Nephron (organoid): ENCODE measurements around the gene PDE3A.
A peak's percentile ranks its signal among the peaks of the same experiment; 100 is the strongest.

Source experiments
- H3K27ac Mint-ChIP-seq, 3 experiments: 2 replicates each; pipeline ENCODE4 v1.8.0; 2020; ENCODE audit warnings: mixed read lengths in 3 of 3, mild to moderate bottlenecking in 2 of 3, moderate library complexity in 1 of 3
- H3K27me3 Mint-ChIP-seq: 2 replicates; pipeline ENCODE4 v1.8.0; 2021; ENCODE audit warnings: low read depth, mild to moderate bottlenecking, moderate library complexity, mixed read lengths
- H3K36me3 Mint-ChIP-seq: 2 replicates; pipeline ENCODE4 v1.8.0; 2020; ENCODE audit warnings: low read depth, mixed read lengths
- H3K4me1 Mint-ChIP-seq: 2 replicates; pipeline ENCODE4 v1.8.0; 2020; ENCODE audit warnings: mixed read lengths
- H3K4me3 Mint-ChIP-seq, 3 experiments: 2 replicates each; pipeline ENCODE4 v1.8.0; 2020; ENCODE audit warnings: mild to moderate bottlenecking in 3 of 3, mixed read lengths in 3 of 3, moderate library complexity in 2 of 3
- H3K9me3 Mint-ChIP-seq: 2 replicates; pipeline ENCODE4 v1.8.0; 2020; ENCODE audit warnings: mixed read lengths
- CTCF ChIP-seq, 3 experiments: fragments of 200-600 bp; sonication (generic); IDR thresholded peaks; one replicate each; pipeline ENCODE4 v1.5.0; 2021; ENCODE audit warnings: antibody characterized with exemption in 3 of 3; ENCODE audit not compliant: unreplicated experiment in 3 of 3

Gene PDE3A

GRCh38 chr12:20452496-20453010 is 84.2 kb downstream of the PDE3A start:
- TF ChIP-seq CTCF (IDR thresholded peaks at IDR 0.05; ENCODE audit: unreplicated experiment in 3 of 3), result no peak
- no peak overlapping the region for H3K27ac Mint-ChIP-seq
- no peak overlapping the region for H3K4me3 Mint-ChIP-seq
- H3K4me1 Mint-ChIP-seq, result no peaks in the 10 kb centered on the region
- no peaks in the 10 kb centered on the region for H3K36me3 Mint-ChIP-seq
- no peaks in the 10 kb centered on the region for H3K27me3 Mint-ChIP-seq
- H3K9me3 Mint-ChIP-seq, result no peaks in the 10 kb centered on the region

- no peaks in the 10 kb centered on the region for H3K9me3 Mint-ChIP-seq
Measured at GRCh38 chr12:20453756-20454310, 85.5 kb downstream of the PDE3A start.

DNA sequence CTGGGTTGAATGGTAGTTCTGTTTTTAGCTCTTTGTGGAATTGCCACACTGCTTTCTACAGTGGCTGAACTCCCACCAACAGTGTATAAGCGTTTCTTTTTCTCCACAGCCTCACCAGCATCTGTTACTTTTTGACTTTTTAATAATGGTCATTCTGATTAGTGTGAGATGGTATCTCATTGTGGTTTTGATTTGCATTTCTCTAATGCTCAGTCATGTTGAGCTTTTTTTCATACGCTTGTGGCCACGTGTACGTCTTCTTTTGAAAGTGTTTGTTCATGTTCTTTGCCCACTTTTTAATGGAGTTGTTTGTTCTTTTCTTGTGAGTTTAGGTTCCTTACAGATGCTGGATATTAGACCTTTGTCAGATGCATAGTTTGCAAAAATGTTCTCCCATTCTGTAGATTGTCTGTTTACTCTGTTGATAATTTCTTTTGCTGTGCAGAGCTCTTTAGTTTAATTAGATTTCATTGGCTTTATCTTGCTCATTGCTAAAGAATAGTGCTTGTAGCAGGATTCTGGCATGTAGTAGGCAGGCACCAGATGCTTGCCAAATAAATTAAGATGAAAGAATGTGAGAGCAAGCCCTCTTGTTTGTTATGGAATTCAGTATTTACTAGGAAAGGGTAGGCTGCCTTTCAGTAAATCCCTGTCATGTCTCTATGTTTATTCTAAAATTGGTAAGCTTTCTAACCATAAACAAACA is 86.8 kb downstream of the PDE3A start:
- TF ChIP-seq CTCF (IDR thresholded peaks at IDR 0.05; ENCODE audit: unreplicated experiment in 3 of 3), result no peak
- peak overlapping the region in 1 of 3 experiments; percentile 19 for H3K27ac Mint-ChIP-seq
- no peaks in the 10 kb centered on the region for H3K27me3 Mint-ChIP-seq
- no peaks in the 10 kb centered on the region for H3K36me3 Mint-ChIP-seq
- H3K4me3 Mint-ChIP-seq, result no peak overlapping the region
- no peaks in the 10 kb centered on the region for H3K4me1 Mint-ChIP-seq
- H3K9me3 Mint-ChIP-seq, result no peaks in the 10 kb centered on the region

More at GRCh38 chr12:20453756-20454310, 85.5 kb downstream of the PDE3A start:
- Mint-ChIP-seq H3K4me1 (no peaks in the 10 kb centered on the region), H3K27ac (no peak overlapping the region), H3K27me3 (no peaks in the 10 kb centered on the region), H3K36me3 (no peaks in the 10 kb centered on the region), H3K4me3 (no peak overlapping the region)
- TF ChIP-seq CTCF (IDR thresholded peaks at IDR 0.05; ENCODE audit: unreplicated experiment in 3 of 3), result no peak

GRCh38 chr12:20457582-20457981 is 89.2 kb downstream of the PDE3A start:
- Mint-ChIP-seq H3K4me1 (no peaks in the 10 kb centered on the region), H3K4me3 (no peak overlapping the region), H3K9me3 (no peaks in the 10 kb centered on the region), H3K27me3 (no peaks in the 10 kb centered on the region), H3K36me3 (no peaks in the 10 kb centered on the region), H3K27ac (no peak overlapping the region)
- TF ChIP-seq CTCF (IDR thresholded peaks at IDR 0.05; ENCODE audit: unreplicated experiment in 3 of 3), result no peak

- H3K4me3 Mint-ChIP-seq, result no peak overlapping the region
- no peaks in the 10 kb centered on the region for H3K9me3 Mint-ChIP-seq
- H3K4me1 Mint-ChIP-seq, result no peaks in the 10 kb centered on the region
- no peak overlapping the region for H3K27ac Mint-ChIP-seq
- no peaks in the 10 kb centered on the region for H3K27me3 Mint-ChIP-seq
- no peak for TF ChIP-seq CTCF (IDR thresholded peaks at IDR 0.05; ENCODE audit: unreplicated experiment in 3 of 3)
- H3K36me3 Mint-ChIP-seq, result no peaks in the 10 kb centered on the region
Measured at GRCh38 chr12:20458011-20458410, 89.7 kb downstream of the PDE3A start.

DNA sequence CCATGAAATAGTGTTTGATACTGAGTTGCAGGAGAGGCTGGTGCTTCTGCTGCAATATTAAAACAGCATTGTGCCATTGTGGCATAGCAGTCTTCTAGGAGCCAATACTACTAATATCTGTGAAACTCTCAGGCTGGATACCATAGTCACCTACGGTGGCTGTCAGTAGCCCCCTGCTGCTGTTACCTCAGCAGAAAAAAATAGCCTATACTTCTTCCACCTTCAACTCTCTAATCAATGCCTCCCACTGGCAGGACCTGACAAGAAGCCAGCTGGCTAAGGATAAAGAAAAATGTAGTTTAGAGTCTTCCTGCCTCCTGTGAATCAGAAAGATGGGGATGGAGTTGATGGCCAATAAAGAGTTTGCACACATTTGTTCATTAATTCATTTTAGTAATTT is 91.6 kb downstream of the PDE3A start:
- Mint-ChIP-seq H3K4me3 (no peak overlapping the region), H3K36me3 (no peaks in the 10 kb centered on the region), H3K9me3 (no peaks in the 10 kb centered on the region), H3K27me3 (no peaks in the 10 kb centered on the region), H3K4me1 (no peaks in the 10 kb centered on the region), H3K27ac (no peak overlapping the region)
- no peak for TF ChIP-seq CTCF (IDR thresholded peaks at IDR 0.05; ENCODE audit: unreplicated experiment in 3 of 3)
